Smooth muscle cell (in vitro differentiated cells): ENCODE results near the gene RND3. TPM values are rescaled to one million over a fixed set of nuclear protein-coding genes. Genes with fewer than 3 reads are reported as not detected.

Source experiments
- DNase-seq: peaks from one replicate; lab custom pipeline; 2025; ENCODE audit not compliant: unreplicated experiment; lab: John Stamatoyannopoulos, UW
- H2AFZ ChIP-seq: fragments of 200-600 bp; sonication (generic); 2 replicates; pipeline ENCODE4 v1.6.0; 2016; ENCODE audit warnings: antibody characterized with exemption, low read depth, mild to moderate bottlenecking
- H3F3A ChIP-seq: fragments of 200-600 bp; sonication (generic); 2 replicates; pipeline ENCODE4 v1.6.0; 2017; ENCODE audit warnings: antibody characterized with exemption, low read depth
- H3K27ac ChIP-seq: fragments of 200-600 bp; sonication (generic); 2 replicates; pipeline ENCODE4 v1.5.1; 2016; ENCODE audit warnings: low read depth, mild to moderate bottlenecking
- H3K27me3 ChIP-seq: fragments of 200-600 bp; sonication (generic); 2 replicates; pipeline ENCODE4 v1.6.1; 2016; ENCODE audit warnings: low read depth, mild to moderate bottlenecking
- H3K36me3 ChIP-seq: fragments of 200-600 bp; sonication (generic); 2 replicates; pipeline ENCODE4 v1.5.1; 2016; ENCODE audit warnings: low read depth
- H3K4me1 ChIP-seq: fragments of 200-600 bp; sonication (generic); 2 replicates; pipeline ENCODE4 v1.5.1; 2016; ENCODE audit warnings: low read depth
- H3K4me2 ChIP-seq: fragments of 200-600 bp; sonication (generic); 2 replicates; pipeline ENCODE4 v1.6.0; 2016; ENCODE audit warnings: mild to moderate bottlenecking
- H3K4me3 ChIP-seq: fragments of 200-600 bp; sonication (generic); 2 replicates; pipeline ENCODE4 v1.5.1; 2016; ENCODE audit warnings: mild to moderate bottlenecking
- H3K79me2 ChIP-seq: fragments of 200-600 bp; sonication (generic); 2 replicates; pipeline ENCODE4 v1.6.0; 2016; ENCODE audit warnings: low read depth, mild to moderate bottlenecking
- H3K9ac ChIP-seq: fragments of 200-600 bp; sonication (generic); 2 replicates; pipeline ENCODE4 v1.6.0; 2016; ENCODE audit warnings: low read depth
- H3K9me3 ChIP-seq: fragments of 200-600 bp; sonication (generic); replicated peaks from 2 replicates; pipeline ENCODE4 v1.5.1; 2016; ENCODE audit warnings: low read depth
- H4K20me1 ChIP-seq: fragments of 200-600 bp; sonication (generic); 2 replicates; pipeline ENCODE4 v1.6.0; 2016; ENCODE audit warnings: low read depth
- WGBS: methylation state at CpG from one replicate; pipeline ENCODE4 v1.1.7; 2016; ENCODE audit warnings: low lambda C conversion rate; 5-methylcytosine and 5-hydroxymethylcytosine counted together
- polyA plus RNA-seq: library from polyadenylated mRNA; unstranded; fragments of >200 nt; fragmentation: Nextera tagmentation; extraction: Ambion mirVana; gene quantifications from 2 replicates; pipeline ENCODE4 v1.2.1, GENCODE V29; 2016
- total RNA-seq: library from RNA; depleted of rRNA; stranded (reverse); fragments of >200 nt; gene quantifications from 2 replicates; pipeline ENCODE4 v1.2.3, GENCODE V29; 2014
- TF ChIP-seq, protein P1 (sequence below): fragments of 200-600 bp; sonication (generic); IDR thresholded peaks from 2 replicates; pipeline ENCODE4 v1.5.1; 2017; ENCODE audit warnings: borderline replicate concordance, mild to moderate bottlenecking, antibody characterized with exemption; ENCODE audit not compliant: insufficient read depth, poor library complexity, severe bottlenecking

RND3 gene
- total and polyA plus RNA-seq, 2 experiments from 2014 or later, result 125 to 256 TPM

DNA sequence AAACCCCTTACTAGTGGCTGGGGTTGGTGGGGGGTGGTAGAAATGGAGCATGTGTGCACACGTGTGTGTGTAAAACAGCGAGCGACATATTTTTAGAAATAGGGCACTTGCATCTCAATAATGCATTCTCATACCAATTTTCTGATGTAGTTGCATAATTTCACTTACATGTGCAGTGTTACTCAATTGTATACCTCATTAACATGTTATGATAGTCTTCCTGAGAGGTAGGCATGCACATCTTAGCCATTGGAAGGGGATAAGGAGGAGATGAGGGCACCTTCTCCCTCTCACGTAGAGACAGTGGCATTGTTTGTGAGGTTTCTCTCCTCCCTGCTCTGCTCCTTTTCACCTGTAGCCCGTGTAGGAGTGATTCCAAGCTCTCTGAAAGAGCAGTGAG, 44.6 kb upstream of the RND3 start:
- DNase-seq, result no peak
- Histone ChIP-seq H4K20me1 (no peaks in the 10 kb centered on the region), H3K36me3 (no peaks in the 10 kb centered on the region), H2AFZ (no peak overlapping the region), H3K9ac (no peak overlapping the region), H3K9me3 (no peaks in the 10 kb centered on the region), H3K4me1 (peaks cover 17% of the 10 kb centered on the region), H3K27ac (no peak overlapping the region), H3F3A (no peaks in the 10 kb centered on the region), H3K27me3 (no peaks in the 10 kb centered on the region), H3K79me2 (no peaks in the 10 kb centered on the region), H3K4me3 (no peak overlapping the region), H3K4me2 (no peak overlapping the region)
- 93% methylated on average over 5 of the region's 5 CpGs for WGBS
- TF ChIP-seq, protein P1, sequence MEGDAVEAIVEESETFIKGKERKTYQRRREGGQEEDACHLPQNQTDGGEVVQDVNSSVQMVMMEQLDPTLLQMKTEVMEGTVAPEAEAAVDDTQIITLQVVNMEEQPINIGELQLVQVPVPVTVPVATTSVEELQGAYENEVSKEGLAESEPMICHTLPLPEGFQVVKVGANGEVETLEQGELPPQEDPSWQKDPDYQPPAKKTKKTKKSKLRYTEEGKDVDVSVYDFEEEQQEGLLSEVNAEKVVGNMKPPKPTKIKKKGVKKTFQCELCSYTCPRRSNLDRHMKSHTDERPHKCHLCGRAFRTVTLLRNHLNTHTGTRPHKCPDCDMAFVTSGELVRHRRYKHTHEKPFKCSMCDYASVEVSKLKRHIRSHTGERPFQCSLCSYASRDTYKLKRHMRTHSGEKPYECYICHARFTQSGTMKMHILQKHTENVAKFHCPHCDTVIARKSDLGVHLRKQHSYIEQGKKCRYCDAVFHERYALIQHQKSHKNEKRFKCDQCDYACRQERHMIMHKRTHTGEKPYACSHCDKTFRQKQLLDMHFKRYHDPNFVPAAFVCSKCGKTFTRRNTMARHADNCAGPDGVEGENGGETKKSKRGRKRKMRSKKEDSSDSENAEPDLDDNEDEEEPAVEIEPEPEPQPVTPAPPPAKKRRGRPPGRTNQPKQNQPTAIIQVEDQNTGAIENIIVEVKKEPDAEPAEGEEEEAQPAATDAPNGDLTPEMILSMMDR, result no peak

DNA sequence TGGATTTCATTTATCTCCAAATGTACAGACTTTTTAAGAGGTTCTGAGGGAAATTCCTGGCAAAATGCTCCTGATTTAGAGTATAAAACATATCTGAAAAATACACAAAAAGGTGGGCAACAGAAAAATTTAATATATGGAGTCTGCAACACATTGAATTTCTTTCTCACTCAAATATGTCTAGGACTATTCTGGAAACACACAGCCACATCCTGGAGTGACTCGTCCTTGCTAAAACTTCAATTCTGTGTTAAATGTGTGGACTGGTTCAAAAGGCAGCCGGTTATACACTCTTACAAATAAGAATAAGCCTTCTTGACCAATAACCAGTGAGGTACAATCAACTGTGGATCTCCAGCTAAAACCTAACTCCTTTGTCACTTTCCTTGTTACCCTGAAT, 44.1 kb upstream of the RND3 start:
- no peaks in the 10 kb centered on the region for H3K9me3 ChIP-seq
- WGBS, result 87% methylated on average over 2 of the region's 2 CpGs
- H3K36me3 ChIP-seq, result no peaks in the 10 kb centered on the region
- H3K4me1 ChIP-seq, result peaks cover 19% of the 10 kb centered on the region
- TF ChIP-seq, protein P1, result no peak
- H4K20me1 ChIP-seq, result no peaks in the 10 kb centered on the region
- no peak overlapping the region for H2AFZ ChIP-seq
- H3K4me3 ChIP-seq, result no peak overlapping the region
- no peaks in the 10 kb centered on the region for H3K27me3 ChIP-seq
- no peak overlapping the region for H3K9ac ChIP-seq
- no peak for DNase-seq
- no peak overlapping the region for H3K27ac ChIP-seq
- no peaks in the 10 kb centered on the region for H3F3A ChIP-seq
- H3K4me2 ChIP-seq, result no peak overlapping the region
- H3K79me2 ChIP-seq, result no peaks in the 10 kb centered on the region

DNA sequence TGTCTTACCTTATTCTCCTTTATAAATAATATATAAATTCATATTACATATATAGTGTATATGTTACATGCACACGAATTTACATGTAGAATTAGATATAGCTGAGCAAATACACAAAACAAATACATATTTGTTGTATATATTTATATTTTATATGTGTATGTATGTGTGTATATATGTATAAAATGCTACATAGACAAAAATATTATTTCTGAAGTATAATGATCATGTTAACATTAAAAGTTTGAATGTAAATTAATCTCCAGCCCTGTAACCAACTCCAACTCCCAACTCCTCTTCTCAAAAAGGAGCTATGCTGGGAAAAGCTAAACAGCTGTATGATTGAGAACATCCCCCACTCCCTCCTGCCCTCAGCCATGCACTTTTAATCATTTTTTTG, 42.7 kb upstream of the RND3 start:
- no peak overlapping the region for H2AFZ ChIP-seq
- WGBS, result 91% methylated on average over 1 of the region's 1 CpG
- no peaks in the 10 kb centered on the region for H3K9me3 ChIP-seq
- H3K4me3 ChIP-seq, result peak overlapping the region; percentile 25
- no peaks in the 10 kb centered on the region for H3K79me2 ChIP-seq
- no peaks in the 10 kb centered on the region for H4K20me1 ChIP-seq
- no peak overlapping the region for H3K9ac ChIP-seq
- H3K4me1 ChIP-seq, result peaks cover 25% of the 10 kb centered on the region
- peaks cover 5% of the 10 kb centered on the region for H3F3A ChIP-seq
- TF ChIP-seq, protein P1, result no peak
- H3K36me3 ChIP-seq, result no peaks in the 10 kb centered on the region
- H3K27ac ChIP-seq, result peak overlapping the region; percentile 92
- no peak for DNase-seq
- no peak overlapping the region for H3K4me2 ChIP-seq
- H3K27me3 ChIP-seq, result no peaks in the 10 kb centered on the region

DNA sequence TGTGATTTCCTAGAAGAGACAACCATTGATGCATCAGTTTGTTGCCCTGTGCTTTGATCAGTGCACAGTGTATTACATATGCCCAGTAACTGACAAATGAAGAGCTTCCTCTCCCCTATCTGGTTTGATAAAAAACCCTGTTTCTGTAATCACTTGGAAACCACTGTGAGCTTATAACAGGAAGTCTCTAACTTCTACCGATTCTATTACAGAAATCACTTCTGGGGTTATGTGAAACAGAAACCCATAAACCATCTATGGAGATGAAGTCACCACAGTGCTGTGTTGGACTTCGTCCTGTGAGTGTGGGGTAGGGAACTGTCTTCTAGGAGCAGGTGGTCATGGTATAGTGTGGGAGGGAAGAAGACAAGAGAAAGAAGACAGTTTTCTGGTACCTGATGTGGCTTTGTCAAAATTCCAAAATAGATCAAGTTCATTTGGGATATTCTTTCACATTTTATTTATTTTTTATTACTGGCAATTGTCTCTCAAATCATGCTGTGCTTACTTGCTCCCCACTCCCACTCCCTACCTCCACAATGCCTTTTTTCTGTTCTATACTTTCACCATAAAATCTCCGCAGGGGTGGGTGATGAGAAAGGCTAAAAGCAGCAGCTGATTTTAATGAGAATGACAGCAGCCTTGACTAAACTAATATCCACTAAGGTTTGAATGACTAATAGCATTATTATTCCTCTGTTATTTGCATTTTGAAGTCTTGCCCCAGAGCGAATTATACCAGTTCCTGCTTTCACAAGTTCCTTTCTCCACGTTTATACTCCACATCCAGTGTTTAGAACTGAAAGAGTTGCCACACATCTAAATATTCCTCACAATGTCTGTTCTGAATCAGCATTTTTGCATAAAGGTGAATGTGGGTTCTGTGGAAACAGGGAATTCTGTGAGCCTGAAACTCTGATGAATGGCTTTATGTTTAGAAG, 41.7 kb upstream of the RND3 start:
- Histone ChIP-seq H3K36me3 (no peaks in the 10 kb centered on the region), H3K9me3 (no peaks in the 10 kb centered on the region), H3K9ac (peak overlapping the region; percentile 76), H4K20me1 (no peaks in the 10 kb centered on the region), H2AFZ (peak overlapping the region; percentile 83), H3K4me1 (peaks cover 25% of the 10 kb centered on the region), H3K4me3 (peak overlapping the region; percentile 25), H3K79me2 (no peaks in the 10 kb centered on the region), H3K27me3 (no peaks in the 10 kb centered on the region), H3F3A (peaks cover 5% of the 10 kb centered on the region), H3K4me2 (peak overlapping the region; percentile 81), H3K27ac (peak overlapping the region; percentile 92)
- WGBS, result 17% methylated on average over 5 of the region's 5 CpGs
- TF ChIP-seq, protein P1, result no peak
- DNase-seq, result no peak
